ENCODE measurements around the gene TRIM39. TPM values are rescaled to one million over a fixed set of nuclear protein-coding genes. Genes with fewer than 3 reads are reported as not detected.

The TRIM39 gene
- total and polyA plus RNA-seq, 2 of the 13 experiments (the other 11 are each of a cell fraction or from before 2014, with no cell fraction given) = 7.7 to 14.6 TPM

- no peak; the same call in 1 of the 2 replicates for TF ChIP-seq CEBPG (CRISPR knock-in tag; IDR thresholded peaks at IDR 0.05)
- no peak for TF ChIP-seq ZBTB49 (CRISPR knock-in tag; IDR thresholded peaks at IDR 0.05; ENCODE audit: borderline replicate concordance)
- TF ChIP-seq NFE2L2 (IDR thresholded peaks at IDR 0.05; ENCODE audit: low read length) = no peak
- TF ChIP-seq ZSCAN25 (CRISPR knock-in tag; IDR thresholded peaks at IDR 0.05) = no peak
- TF ChIP-seq RAD21 (CRISPR knock-in tag; IDR thresholded peaks at IDR 0.05) = no peak
- no peak for TF ChIP-seq MATR3 (CRISPR knock-in tag; IDR thresholded peaks at IDR 0.05)
- TF ChIP-seq ZNF784 (CRISPR knock-in tag; IDR thresholded peaks at IDR 0.05; ENCODE audit: borderline replicate concordance) = no peak; the same call in 1 of the 2 replicates
- no peak; the same call in 1 of the 2 replicates for TF ChIP-seq ZNF703 (CRISPR knock-in tag; IDR thresholded peaks at IDR 0.05; ENCODE audit: borderline replicate concordance)
- TF ChIP-seq KDM5B (CRISPR knock-in tag; IDR thresholded peaks at IDR 0.05; ENCODE audit: borderline replicate concordance) = peak; percentile 12; the same call in 1 of the 2 replicates
- TF ChIP-seq SRSF9 (IDR thresholded peaks at IDR 0.05; ENCODE audit: borderline replicate concordance, insufficient read depth, low read depth, low read length, poor library complexity, severe bottlenecking) = no peak
- no peak for TF ChIP-seq HDAC2 (CRISPR knock-in tag; IDR thresholded peaks at IDR 0.05)
- TF ChIP-seq ZNF678 (CRISPR knock-in tag; IDR thresholded peaks at IDR 0.05) = no peak; the same call in 1 of the 2 replicates
- no peak for TF ChIP-seq ATAD3A (CRISPR knock-in tag; IDR thresholded peaks at IDR 0.05)
- no peak for TF ChIP-seq HOMEZ (CRISPR knock-in tag; IDR thresholded peaks at IDR 0.05; ENCODE audit: low read depth)
- TF ChIP-seq AKAP8 (CRISPR knock-in tag; IDR thresholded peaks at IDR 0.05) = no peak
- peak; percentile 59; the same call in 1 of the 2 replicates for TF ChIP-seq KLF13 (CRISPR knock-in tag; IDR thresholded peaks at IDR 0.05)
- TF ChIP-seq KDM5A (IDR thresholded peaks at IDR 0.05; ENCODE audit: borderline replicate concordance, low read length) = peak; percentile 75
- no peak for TF ChIP-seq MIXL1 (CRISPR knock-in tag; IDR thresholded peaks at IDR 0.05)
- TF ChIP-seq REST (IDR thresholded peaks at IDR 0.05; ENCODE audit: borderline replicate concordance in 1 of 2, low read depth in 1 of 2, low read length in 2 of 2) = no peak
- no peak for TF ChIP-seq GFI1 (CRISPR knock-in tag; IDR thresholded peaks at IDR 0.05; ENCODE audit: borderline replicate concordance)
- peak; percentile 86 for TF ChIP-seq ZNF670 (CRISPR knock-in tag; IDR thresholded peaks at IDR 0.05; ENCODE audit: borderline replicate concordance)
- TF ChIP-seq ZNF343 (CRISPR knock-in tag; IDR thresholded peaks at IDR 0.05) = no peak
- no peak; the same call in 1 of the 2 replicates for TF ChIP-seq ZNF879 (CRISPR knock-in tag; IDR thresholded peaks at IDR 0.05)
Observed at GRCh38 chr6:30325873-30326525, 728 bp upstream of the TRIM39 start (continued).
